Measurements from ENCODE around the gene SPAG6. TPM values are rescaled to one million over a fixed set of nuclear protein-coding genes. Genes with fewer than 3 reads are reported as not detected.
"Not testable (repeated sequence)": the region's sequence is repeated elsewhere in the genome, so short reads cannot be mapped to it uniquely, and the experiment has no call there.

SPAG6 gene
- total and polyA plus RNA-seq, 8 donors, result 1.4 to 14.0 (median 7.4) TPM; not detected in 1

DNA sequence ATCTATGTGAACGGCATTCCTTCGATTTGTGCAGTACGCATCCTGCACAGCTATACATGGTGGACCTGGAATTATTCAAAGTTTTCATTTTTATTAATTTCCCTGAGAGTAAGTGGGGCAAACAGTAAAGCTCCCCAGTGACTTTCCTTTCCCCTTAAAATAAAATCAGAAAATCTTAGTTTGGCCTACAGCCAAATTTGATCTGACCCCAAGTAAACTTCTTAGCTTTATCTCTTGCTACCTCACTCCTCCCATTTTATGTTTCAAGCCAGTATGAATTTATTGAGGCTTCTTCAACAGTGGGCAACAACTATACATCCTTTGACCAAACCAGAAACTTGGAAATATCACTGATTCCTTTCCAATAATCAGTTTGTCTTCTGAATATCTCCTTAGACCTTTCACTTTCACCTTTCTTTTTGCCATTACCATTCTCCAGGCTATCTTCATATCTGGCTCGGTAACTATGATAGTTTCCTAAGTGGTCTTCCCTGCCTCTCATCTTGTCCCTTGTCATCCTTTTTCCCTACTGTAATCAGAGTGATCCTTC, 11.1 kb downstream of the SPAG6 start:
- H3K4me3 ChIP-seq, result no peak overlapping the region
- no peaks in the 10 kb centered on the region for H3K4me1 ChIP-seq
- DNase-seq (no peak), ATAC-seq (no peak)
- no peak overlapping the region for H3K27ac ChIP-seq
- H3K9me3 ChIP-seq, result no peaks in the 10 kb centered on the region
- H3K27me3 ChIP-seq, result no peaks in the 10 kb centered on the region
- intact Hi-C loops (cut with DNase I), result no loop called here
- TF ChIP-seq, protein P1, sequence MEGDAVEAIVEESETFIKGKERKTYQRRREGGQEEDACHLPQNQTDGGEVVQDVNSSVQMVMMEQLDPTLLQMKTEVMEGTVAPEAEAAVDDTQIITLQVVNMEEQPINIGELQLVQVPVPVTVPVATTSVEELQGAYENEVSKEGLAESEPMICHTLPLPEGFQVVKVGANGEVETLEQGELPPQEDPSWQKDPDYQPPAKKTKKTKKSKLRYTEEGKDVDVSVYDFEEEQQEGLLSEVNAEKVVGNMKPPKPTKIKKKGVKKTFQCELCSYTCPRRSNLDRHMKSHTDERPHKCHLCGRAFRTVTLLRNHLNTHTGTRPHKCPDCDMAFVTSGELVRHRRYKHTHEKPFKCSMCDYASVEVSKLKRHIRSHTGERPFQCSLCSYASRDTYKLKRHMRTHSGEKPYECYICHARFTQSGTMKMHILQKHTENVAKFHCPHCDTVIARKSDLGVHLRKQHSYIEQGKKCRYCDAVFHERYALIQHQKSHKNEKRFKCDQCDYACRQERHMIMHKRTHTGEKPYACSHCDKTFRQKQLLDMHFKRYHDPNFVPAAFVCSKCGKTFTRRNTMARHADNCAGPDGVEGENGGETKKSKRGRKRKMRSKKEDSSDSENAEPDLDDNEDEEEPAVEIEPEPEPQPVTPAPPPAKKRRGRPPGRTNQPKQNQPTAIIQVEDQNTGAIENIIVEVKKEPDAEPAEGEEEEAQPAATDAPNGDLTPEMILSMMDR (IDR thresholded peaks at IDR 0.05), result no peak
- no peaks in the 10 kb centered on the region for H3K36me3 ChIP-seq

DNA sequence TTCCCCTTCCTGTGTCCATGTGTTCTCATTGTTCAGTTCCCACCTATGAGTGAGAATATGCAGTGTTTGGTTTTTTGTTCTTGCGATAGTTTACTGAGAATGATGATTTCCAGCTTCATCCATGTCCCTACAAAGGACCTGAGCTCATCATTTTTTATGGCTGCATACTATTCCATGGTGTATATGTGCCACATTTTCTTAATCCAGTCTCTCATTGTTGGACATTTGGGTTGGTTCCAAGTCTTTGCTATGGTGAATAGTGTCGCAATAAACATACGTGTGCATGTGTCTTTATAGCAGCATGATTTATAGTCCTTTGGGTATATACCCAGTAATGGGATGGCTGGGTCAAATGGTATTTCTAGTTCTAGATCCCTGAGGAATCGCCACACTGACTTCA, 12.5 kb downstream of the SPAG6 start:
- intact Hi-C loops (cut with DNase I); H3K27me3 ChIP-seq; H3K27ac ChIP-seq; H3K4me3 ChIP-seq; ATAC-seq; H3K9me3 ChIP-seq; H3K4me1 ChIP-seq; DNase-seq; H3K36me3 ChIP-seq: not testable (repeated sequence)

DNA sequence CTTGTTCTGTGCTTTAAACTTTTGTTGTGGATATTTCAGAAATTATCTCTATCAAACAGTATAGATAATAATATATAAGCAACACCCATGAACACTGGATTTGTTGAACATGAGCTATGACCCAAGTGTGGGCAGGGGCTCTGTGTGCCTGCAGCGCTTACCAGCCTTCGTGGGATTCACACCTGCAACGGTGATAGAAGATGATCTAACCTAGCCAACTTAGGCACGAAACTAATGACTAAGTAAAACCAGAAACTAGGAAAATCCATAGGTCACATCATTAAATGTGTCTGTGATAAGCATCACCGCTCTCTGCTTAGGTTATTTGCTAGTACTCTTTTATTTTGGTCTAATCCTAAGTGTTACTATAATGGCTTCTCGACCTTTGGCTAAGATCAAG, 18.0 kb downstream of the SPAG6 start:
- TF ChIP-seq, protein P1 (IDR thresholded peaks at IDR 0.05), result no peak
- ATAC-seq (no peak), DNase-seq (no peak)
- Histone ChIP-seq H3K27me3 (peaks cover 6 to 12% of the 10 kb centered on the region in 2 donors), H3K27ac (no peak overlapping the region), H3K4me1 (no peaks in the 10 kb centered on the region), H3K9me3 (no peaks in the 10 kb centered on the region), H3K4me3 (no peak overlapping the region), H3K36me3 (no peaks in the 10 kb centered on the region)
- intact Hi-C loops (cut with DNase I), result no loop called here

DNA sequence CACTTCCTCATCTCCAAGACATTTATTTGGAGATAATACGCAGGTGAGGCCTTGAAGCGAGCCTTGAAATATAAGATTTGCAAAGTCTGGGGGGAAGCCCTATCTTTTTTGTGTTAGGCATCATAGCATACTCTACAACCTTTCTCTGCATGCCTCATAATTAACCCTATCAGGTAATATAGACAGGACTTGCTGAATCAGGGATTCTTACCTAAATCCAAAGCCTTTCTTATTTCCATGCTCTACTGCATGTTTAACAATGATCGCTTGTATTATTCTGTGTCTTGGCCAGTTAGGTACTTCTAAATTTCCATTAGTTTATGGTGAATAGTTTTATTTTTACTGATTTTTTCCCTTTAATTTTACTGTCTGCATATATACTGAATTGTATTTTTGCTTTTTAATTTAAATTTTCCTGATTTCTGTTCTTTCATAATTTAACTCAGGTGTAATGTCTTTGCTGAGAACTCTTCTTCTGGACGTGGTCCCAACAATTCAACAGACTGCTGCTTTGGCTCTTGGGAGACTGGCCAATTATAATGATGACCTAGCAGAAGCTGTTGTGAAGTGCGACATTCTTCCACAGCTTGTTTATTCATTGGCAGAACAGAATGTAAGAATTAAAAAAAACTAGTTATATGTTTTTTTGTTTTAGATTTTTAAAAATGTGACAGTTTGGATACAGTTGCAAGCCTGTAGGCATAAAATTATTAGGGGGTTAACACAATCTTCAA, 19.3 kb downstream of the SPAG6 start:
- Histone ChIP-seq H3K9me3 (no peaks in the 10 kb centered on the region), H3K4me3 (no peak overlapping the region), H3K4me1 (peaks cover 0 to 5% of the 10 kb centered on the region in 2 donors), H3K27ac (no peak overlapping the region), H3K27me3 (peaks cover 6 to 12% of the 10 kb centered on the region in 2 donors), H3K36me3 (no peaks in the 10 kb centered on the region)
- TF ChIP-seq, protein P1 (IDR thresholded peaks at IDR 0.05), result no peak
- DNase-seq (no peak), ATAC-seq (no peak)
- intact Hi-C loops (cut with DNase I), result no loop called here

DNA sequence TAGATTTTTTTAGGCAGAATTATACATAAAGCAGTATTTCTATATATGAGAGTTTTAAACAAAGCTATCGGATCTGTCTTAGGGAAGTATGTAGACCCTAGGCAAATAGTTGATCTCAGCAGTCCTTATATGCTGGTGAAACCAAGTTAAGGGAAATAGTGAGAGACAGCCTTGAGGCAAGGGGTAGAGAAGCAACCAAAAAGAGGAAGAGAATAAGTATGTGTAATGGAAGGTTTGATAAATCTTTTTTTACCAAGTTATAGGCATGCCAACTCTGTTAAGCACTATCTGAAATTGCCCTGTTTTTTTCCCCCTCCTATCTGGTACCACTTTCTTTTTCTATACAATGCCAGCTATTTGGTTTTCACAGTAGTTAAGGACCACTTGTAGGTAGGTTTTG, 19.9 kb downstream of the SPAG6 start:
- peaks cover 6 to 12% of the 10 kb centered on the region in 2 donors for H3K27me3 ChIP-seq
- intact Hi-C loops (cut with DNase I), result no loop called here
- ATAC-seq, result peak; percentile 49

More for the DNA sequence above, 19.9 kb downstream of the SPAG6 start:
- H3K4me1 ChIP-seq, result peaks cover 0 to 7% of the 10 kb centered on the region in 2 donors
- H3K4me3 ChIP-seq, result no peak overlapping the region
- H3K9me3 ChIP-seq, result no peaks in the 10 kb centered on the region
- no peak for DNase-seq
- no peaks in the 10 kb centered on the region for H3K36me3 ChIP-seq
- no peak overlapping the region for H3K27ac ChIP-seq
- TF ChIP-seq, protein P1 (IDR thresholded peaks at IDR 0.05), result no peak
